ENCODE results near the gene GLT8D1.

GLT8D1 gene

GRCh38 chr3:52649461-52650210, 56.0 kb downstream of the GLT8D1 start:
- in situ Hi-C loops (cut with HindIII; ENCODE audit: low sequenced_read_pairs), result no loop called here
- no peak overlapping the region for H3K4me3 ChIP-seq (ENCODE audit: low read depth, low read length)
- no peak for TF ChIP-seq CTCF (IDR thresholded peaks at IDR 0.05; ENCODE audit: low read depth, low read length, missing control alignments)
- no peak for DNase-seq (ENCODE audit: low read depth)

GRCh38 chr3:52645549-52645948, 60.0 kb downstream of the GLT8D1 start:
- H3K4me3 ChIP-seq (ENCODE audit: low read depth, low read length), result no peak overlapping the region
- no peak for TF ChIP-seq CTCF (IDR thresholded peaks at IDR 0.05; ENCODE audit: low read depth, low read length, missing control alignments)
- no peak for DNase-seq (ENCODE audit: low read depth)
- in situ Hi-C loops (cut with HindIII; ENCODE audit: low sequenced_read_pairs), result no loop called here
